ENCODE results near the gene LGI2. TPM values are rescaled to one million over a fixed set of nuclear protein-coding genes. Genes with fewer than 3 reads are reported as not detected.

The LGI2 gene
- total and polyA plus RNA-seq, 9 of the 15 experiments (the other 6 are each of a cell fraction or from before 2014, with no cell fraction given): 0.03 to 0.07 TPM; not detected in 7

DNA sequence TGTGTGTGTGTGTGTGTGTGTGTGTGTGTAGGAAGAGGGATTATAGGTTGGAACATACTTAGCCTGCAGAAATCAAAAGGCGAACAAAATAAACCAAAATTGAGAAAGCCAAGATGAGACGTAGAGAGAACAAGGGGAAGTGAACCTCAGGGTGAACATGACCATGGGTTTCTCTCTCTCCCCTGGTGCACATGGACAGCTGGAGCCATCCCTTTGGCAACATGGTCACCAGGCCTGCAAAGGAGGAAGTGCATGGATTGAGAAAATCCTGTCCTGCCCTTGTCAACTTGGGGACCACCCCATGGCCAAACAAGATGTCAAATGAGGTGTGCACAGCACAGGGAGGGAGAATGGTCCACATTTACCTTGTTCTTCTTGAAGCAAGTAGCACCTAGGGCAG lies 23.1 kb downstream of the LGI2 start:
- H3K79me2 ChIP-seq (ENCODE audit: control insufficient read depth, insufficient read depth, low read length): no peaks in the 10 kb centered on the region
- no peaks in the 10 kb centered on the region for H3K9me3 ChIP-seq (replicated peaks; ENCODE audit: control insufficient read depth, insufficient read depth, low read depth, low read length)
- no peak for TF ChIP-seq BACH1 (tag; IDR thresholded peaks at IDR 0.05)
- no peak for TF ChIP-seq MAZ (CRISPR knock-in tag; conservative IDR thresholded peaks at IDR 0.05 in 1 of 2, IDR thresholded peaks at IDR 0.05 in 1 of 2)
- TF ChIP-seq SMARCA5 (IDR thresholded peaks at IDR 0.05): no peak
- no peak for TF ChIP-seq ZNF174 (CRISPR knock-in tag; IDR thresholded peaks at IDR 0.05)
- no peak for TF ChIP-seq HOXB6 (CRISPR knock-in tag; IDR thresholded peaks at IDR 0.05; ENCODE audit: borderline replicate concordance)
- no peak for TF ChIP-seq ZNF668 (CRISPR knock-in tag; IDR thresholded peaks at IDR 0.05)
- in situ Hi-C loops (cut with MboI): no loop called here
- BruUV-seq (replicated peaks): no TSS peak
- H3K4me1 ChIP-seq (replicated peaks in 1 of 2; ENCODE audit: control insufficient read depth in 2 of 2, insufficient read depth in 2 of 2, low read length in 2 of 2): no peaks in the 10 kb centered on the region
- no peak overlapping the region for H2AFZ ChIP-seq (ENCODE audit: low read depth, low read length)
- H4K20me1 ChIP-seq (replicated peaks; ENCODE audit: control insufficient read depth, insufficient read depth, low read length): no peaks in the 10 kb centered on the region
- no peaks in the 10 kb centered on the region for H3K36me3 ChIP-seq (ENCODE audit: control insufficient read depth, insufficient read depth, low read length)
- intact Hi-C loops (cut with micrococcal nuclease): no loop called here
- peaks cover 33 to 58% of the 10 kb centered on the region in 2 experiments for H3K27me3 ChIP-seq (ENCODE audit: control insufficient read depth in 2 of 2, insufficient read depth in 2 of 2, low read length in 2 of 2)
- ChIA-PET POLR2A (no interaction called here), CTCF (ENCODE audit: low intra/inter-chr PET ratio) (no interaction called here)
- no peak overlapping the region for H3K9ac ChIP-seq (ENCODE audit: insufficient read depth in 1 of 2, low read depth in 2 of 2, low read length in 2 of 2)
- no peak for FAIRE-seq
- no peak for ATAC-seq
- 3% methylated on average over 2 of the region's 2 CpGs for WGBS (ENCODE audit: insufficient coverage, low coverage, missing lambda C conversion rate)
- H3K4me2 ChIP-seq (ENCODE audit: insufficient read depth, low read length): no peak overlapping the region
- no peaks in the 10 kb centered on the region for H3K9me1 ChIP-seq (ENCODE audit: control insufficient read depth, insufficient read depth, low read length)
- no peak overlapping the region for H3K27ac ChIP-seq (ENCODE audit: extremely low read depth, low read depth, low read length)
- DNase-seq (ENCODE audit: extremely low read depth in 1 of 4, low spot score in 3 of 4): no peak
- no peak overlapping the region for H3K4me3 ChIP-seq

DNA sequence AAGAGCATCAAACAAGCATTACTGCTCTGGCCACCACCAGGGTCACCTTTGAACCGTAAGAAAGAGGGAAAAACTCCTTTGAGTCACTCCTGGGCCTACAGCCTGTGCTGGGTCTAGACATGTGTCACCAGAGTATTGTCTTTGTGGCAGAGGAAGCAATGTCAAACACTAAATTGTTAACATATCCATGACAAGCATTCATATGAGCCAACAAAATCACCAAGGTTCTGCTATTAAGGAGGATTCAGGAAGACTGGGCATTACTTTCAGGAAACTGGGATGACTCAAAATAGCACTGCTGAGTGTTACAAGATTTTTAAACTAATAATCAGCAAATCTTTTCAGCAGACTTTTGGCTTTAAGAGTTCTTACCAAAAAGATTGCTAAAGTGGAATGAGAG lies 28.1 kb downstream of the LGI2 start:
- no peak overlapping the region for H3K4me2 ChIP-seq (ENCODE audit: insufficient read depth, low read length)
- DNase-seq (ENCODE audit: extremely low read depth in 1 of 4, low spot score in 3 of 4): no peak
- no TSS peak for BruUV-seq (replicated peaks)

More for the DNA sequence above, 28.1 kb downstream of the LGI2 start:
- WGBS (ENCODE audit: insufficient coverage, low coverage, missing lambda C conversion rate): 0% methylated on average over 1 of the region's 1 CpG
- H3K9ac ChIP-seq (ENCODE audit: insufficient read depth in 1 of 2, low read depth in 2 of 2, low read length in 2 of 2): no peak overlapping the region
- ChIA-PET CTCF (ENCODE audit: low intra/inter-chr PET ratio) (no interaction called here), POLR2A (no interaction called here)
- H3K36me3 ChIP-seq (ENCODE audit: control insufficient read depth, insufficient read depth, low read length): no peaks in the 10 kb centered on the region
- TF ChIP-seq ZBED1 (IDR thresholded peaks at IDR 0.05): no peak
- TF ChIP-seq, protein P1, sequence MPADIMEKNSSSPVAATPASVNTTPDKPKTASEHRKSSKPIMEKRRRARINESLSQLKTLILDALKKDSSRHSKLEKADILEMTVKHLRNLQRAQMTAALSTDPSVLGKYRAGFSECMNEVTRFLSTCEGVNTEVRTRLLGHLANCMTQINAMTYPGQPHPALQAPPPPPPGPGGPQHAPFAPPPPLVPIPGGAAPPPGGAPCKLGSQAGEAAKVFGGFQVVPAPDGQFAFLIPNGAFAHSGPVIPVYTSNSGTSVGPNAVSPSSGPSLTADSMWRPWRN (IDR thresholded peaks at IDR 0.05; ENCODE audit: low read depth): no peak
- no peak for TF ChIP-seq EP400 (IDR thresholded peaks at IDR 0.05)
- no peak for TF ChIP-seq NCOR1 (IDR thresholded peaks at IDR 0.05)
- TF ChIP-seq DNMT1 (IDR thresholded peaks at IDR 0.05): no peak
- TF ChIP-seq CBFB (CRISPR knock-in tag; IDR thresholded peaks at IDR 0.05): no peak
- no peak for TF ChIP-seq ELF1 (tag; IDR thresholded peaks at IDR 0.05)
- H2AFZ ChIP-seq (ENCODE audit: low read depth, low read length): no peak overlapping the region
- peaks cover 19 to 30% of the 10 kb centered on the region in 2 experiments for H3K27me3 ChIP-seq (ENCODE audit: control insufficient read depth in 2 of 2, insufficient read depth in 2 of 2, low read length in 2 of 2)
- no peaks in the 10 kb centered on the region for H4K20me1 ChIP-seq (replicated peaks; ENCODE audit: control insufficient read depth, insufficient read depth, low read length)
- ATAC-seq (no peak), FAIRE-seq (no peak)
- H3K9me1 ChIP-seq (ENCODE audit: control insufficient read depth, insufficient read depth, low read length): no peaks in the 10 kb centered on the region
- H3K79me2 ChIP-seq (ENCODE audit: control insufficient read depth, insufficient read depth, low read length): no peaks in the 10 kb centered on the region
- no peaks in the 10 kb centered on the region for H3K4me1 ChIP-seq (replicated peaks in 1 of 2; ENCODE audit: control insufficient read depth in 2 of 2, insufficient read depth in 2 of 2, low read length in 2 of 2)
- H3K27ac ChIP-seq (ENCODE audit: extremely low read depth, low read depth, low read length): no peak overlapping the region
- intact Hi-C loops (cut with micrococcal nuclease): no loop called here
- in situ Hi-C loops (cut with MboI): no loop called here
- H3K9me3 ChIP-seq (replicated peaks; ENCODE audit: control insufficient read depth, insufficient read depth, low read depth, low read length): no peaks in the 10 kb centered on the region
- H3K4me3 ChIP-seq: no peak overlapping the region
